GM13976 (cell line): ENCODE measurements around the gene GRN.
"Not testable (repeated sequence)": the region's sequence is repeated elsewhere in the genome, so short reads cannot be mapped to it uniquely, and the experiment has no call there.

Experiments
- DNase-seq: peaks from one replicate; pipeline ENCODE4 v3.0.0; 2012; ENCODE audit warnings: low spot score
- in situ Hi-C: fragments of 300-500 bp; cut with MboI; formaldehyde crosslinking; loops from one replicate; pipeline ENCODE4 v1.12.0; 2022; ENCODE audit warnings: low sequenced_read_pairs, mixed read lengths, inconsistent platforms; ENCODE audit not compliant: unreplicated experiment
- TF ChIP-seq, protein P1 (sequence below): IDR thresholded peaks from 2 replicates; pipeline ENCODE4 v1.5.1; 2012; ENCODE audit warnings: borderline replicate concordance, mild to moderate bottlenecking; ENCODE audit not compliant: insufficient read depth; ENCODE audit errors: extremely low read depth, missing control alignments, control extremely low read depth

Gene GRN

DNA sequence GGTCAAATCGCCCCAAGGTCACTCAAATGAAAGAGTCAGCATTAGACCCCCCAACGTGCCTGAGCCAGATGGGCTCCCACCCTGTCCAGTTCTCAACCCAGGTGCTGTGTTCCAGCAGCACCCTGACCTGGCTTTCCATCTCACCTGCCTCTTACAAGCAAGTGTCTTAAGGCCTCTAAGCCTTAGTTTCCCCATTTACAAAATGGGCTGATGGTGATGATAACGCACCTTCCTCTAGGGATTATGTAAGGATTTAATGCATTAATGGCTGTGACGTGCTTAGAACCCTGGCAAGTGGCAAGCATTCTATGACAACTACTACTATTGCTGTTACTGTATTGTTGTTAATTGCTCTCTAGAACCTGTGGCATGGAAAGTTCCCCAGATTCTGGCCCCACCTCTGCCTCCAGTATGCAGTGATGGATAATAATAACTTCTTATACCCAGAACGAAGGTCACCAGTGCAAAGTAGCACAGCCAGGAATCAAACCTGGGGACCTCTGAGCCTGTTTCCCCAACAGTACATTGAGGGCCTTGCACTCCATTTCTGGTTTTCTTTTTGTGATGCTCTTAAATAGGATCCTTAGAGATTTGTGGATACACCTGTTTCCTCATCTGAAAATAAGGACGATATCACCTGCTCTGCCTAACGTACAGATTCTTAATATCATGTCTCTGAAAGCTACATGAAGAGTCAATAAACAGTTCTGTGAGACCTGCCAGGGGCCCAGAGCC lies 17.2 kb upstream of the GRN start:
- in situ Hi-C loops: no loop called here
- TF ChIP-seq, protein P1, sequence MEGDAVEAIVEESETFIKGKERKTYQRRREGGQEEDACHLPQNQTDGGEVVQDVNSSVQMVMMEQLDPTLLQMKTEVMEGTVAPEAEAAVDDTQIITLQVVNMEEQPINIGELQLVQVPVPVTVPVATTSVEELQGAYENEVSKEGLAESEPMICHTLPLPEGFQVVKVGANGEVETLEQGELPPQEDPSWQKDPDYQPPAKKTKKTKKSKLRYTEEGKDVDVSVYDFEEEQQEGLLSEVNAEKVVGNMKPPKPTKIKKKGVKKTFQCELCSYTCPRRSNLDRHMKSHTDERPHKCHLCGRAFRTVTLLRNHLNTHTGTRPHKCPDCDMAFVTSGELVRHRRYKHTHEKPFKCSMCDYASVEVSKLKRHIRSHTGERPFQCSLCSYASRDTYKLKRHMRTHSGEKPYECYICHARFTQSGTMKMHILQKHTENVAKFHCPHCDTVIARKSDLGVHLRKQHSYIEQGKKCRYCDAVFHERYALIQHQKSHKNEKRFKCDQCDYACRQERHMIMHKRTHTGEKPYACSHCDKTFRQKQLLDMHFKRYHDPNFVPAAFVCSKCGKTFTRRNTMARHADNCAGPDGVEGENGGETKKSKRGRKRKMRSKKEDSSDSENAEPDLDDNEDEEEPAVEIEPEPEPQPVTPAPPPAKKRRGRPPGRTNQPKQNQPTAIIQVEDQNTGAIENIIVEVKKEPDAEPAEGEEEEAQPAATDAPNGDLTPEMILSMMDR: no peak

DNA sequence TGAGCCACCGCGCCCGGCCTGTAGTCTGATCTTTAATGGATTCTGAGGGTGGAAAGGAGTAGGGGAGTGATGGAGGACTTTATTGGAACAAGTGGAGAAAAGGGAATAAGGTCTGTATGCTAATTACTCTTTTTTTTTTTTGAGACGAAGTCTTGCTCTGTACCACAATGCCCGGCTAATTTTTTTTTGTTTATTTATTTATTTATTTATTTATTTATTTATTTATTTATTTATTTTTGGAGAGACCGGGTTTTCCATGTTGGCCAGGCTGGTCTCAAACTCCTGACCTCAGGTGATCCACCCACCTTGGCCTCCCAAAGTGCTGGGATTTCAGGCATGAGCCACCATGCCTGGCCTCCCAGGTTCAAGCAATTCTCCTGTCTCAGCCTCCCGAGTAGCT lies 15.6 kb upstream of the GRN start:
- DNase-seq, in situ Hi-C loops: not testable (repeated sequence)

More for the DNA sequence above, 17.2 kb upstream of the GRN start:
- DNase-seq: no peak

DNA sequence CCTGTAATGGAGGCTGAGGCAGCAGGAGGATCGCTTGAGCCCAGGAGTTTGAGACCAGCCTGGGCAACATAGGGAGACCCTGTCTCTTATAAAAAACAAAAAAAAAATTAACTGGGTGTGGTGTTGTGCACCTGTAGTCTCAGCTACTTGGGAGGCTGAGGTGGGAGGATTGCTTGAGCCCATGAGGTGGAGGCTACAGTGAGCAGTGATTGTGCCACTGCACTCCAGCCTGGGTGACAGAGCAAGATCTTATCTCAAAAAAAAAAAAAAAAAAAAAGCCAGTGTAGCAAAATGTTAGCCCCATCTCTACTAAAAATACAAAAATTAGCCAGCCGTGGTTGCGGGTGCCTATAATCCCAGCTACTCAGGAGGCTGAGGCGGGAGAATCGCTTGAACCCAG lies 14.8 kb upstream of the GRN start:
- DNase-seq: not testable (repeated sequence)
- in situ Hi-C loops: loop anchor here (5.0 kb wide), 1 partner anchor 128 kb away; no protein-coding TSS in a partner anchor

DNA sequence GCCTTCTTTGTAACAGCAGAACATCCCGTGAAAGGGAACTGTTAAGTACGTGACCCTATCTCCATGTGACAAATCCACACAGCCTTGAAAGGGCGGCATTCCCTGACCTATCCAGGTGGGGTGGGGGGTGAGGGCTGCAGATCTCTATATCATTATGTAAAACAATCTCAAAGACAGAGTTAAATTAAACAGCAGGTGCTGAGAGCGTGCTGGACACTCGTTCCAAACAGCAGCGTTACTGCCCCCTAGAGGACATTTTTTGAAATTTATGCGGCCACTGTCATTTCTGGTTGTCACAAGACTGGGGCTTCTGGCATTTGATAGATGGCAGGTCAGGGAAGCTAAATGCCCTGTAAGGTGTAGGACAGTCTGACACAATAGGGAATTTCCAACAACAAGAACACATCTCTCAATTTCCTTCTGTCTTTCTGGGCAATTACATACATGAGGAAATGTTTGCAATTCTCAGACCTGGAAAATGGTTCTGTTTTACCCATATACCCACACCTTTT lies 13.8 kb upstream of the GRN start:
- in situ Hi-C loops: loop anchor here (5.0 kb wide), 1 partner anchor 129 kb away; no protein-coding TSS in a partner anchor
- TF ChIP-seq, protein P1: peak; percentile 71
- DNase-seq: peak; percentile 83

DNA sequence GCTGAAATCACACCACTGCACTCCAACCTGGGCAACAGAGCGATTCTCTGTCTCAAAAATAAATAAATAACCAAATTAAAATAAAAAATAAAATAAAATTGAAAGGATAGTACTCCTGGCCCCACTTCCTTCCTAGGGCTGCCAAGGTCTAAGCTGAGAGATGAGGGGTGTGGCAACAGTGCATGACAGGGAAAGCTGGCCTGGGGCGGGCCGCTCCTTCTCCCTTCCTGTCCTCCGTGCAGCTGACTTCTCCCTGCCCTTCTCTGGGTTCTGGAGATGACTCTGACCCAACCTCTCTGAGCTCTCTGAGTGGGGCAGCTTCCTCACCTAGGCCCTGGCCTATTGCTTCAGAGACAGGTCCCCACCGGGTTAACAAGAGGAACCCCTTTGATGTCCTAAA lies 11.7 kb upstream of the GRN start:
- no peak for DNase-seq
- TF ChIP-seq, protein P1: no peak
- in situ Hi-C loops: loop anchor here (5.0 kb wide), 1 partner anchor 131 kb away; no protein-coding TSS in a partner anchor

DNA sequence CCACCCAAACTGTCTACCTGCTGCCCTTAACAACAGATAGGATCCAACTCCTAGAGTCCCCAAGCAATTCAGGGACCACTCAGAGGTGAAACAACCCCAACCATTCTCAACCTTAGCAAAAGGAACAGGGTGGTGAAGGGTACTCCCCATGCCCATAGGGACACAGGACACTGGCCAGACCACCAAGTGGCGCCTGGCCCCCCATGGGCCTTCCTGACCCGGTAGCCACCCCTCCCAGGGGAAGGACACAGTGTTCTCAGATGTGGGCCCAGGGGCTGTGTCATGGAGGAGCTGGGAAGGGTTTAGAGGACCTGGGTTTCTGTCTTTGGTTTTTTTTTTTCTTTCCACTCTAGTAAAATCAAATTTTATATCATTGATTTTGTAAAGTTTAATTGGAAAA lies 10.8 kb upstream of the GRN start:
- no peak for DNase-seq
- in situ Hi-C loops: loop anchor here (5.0 kb wide), 1 partner anchor 132 kb away; no protein-coding TSS in a partner anchor
- TF ChIP-seq, protein P1: no peak

DNA sequence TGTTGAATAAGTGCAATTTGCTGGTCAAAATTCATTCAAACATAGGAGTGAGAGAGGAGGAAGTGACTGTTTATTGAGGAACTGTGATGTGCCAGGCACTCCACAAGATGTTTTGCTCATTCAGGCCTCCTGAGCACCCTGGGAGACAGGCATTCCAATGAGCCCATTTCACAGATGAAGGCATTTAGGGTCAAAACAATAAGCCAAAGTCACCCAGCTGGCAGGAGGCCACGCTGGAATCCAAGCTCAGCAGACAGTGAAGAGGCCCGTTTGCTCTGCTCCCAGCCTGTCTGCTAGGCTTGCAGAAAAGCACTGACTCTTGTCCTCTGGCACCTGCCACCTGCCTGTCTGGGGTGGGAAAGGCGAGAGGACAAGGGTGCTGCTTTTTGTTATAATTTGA lies 10.4 kb upstream of the GRN start:
- in situ Hi-C loops: loop anchor here (5.0 kb wide), 1 partner anchor 132 kb away; no protein-coding TSS in a partner anchor
- TF ChIP-seq, protein P1: no peak

More for the DNA sequence above, 10.4 kb upstream of the GRN start:
- DNase-seq: no peak
